Fibroblast of lung (primary cell): ENCODE measurements around the gene FER. TPM values are rescaled to one million over a fixed set of nuclear protein-coding genes. Genes with fewer than 3 reads are reported as not detected.
"Not testable (repeated sequence)": the region's sequence is repeated elsewhere in the genome, so short reads cannot be mapped to it uniquely, and the experiment has no call there.

Experiments used
- DNase-seq, 2 donors: peaks; one replicate each; pipeline versions ENCODE4 v3.0.0 to v3.0.0-alpha.2; 2010; ENCODE audit warnings: low read depth in 2 of 2
- H2AFZ ChIP-seq: 2 replicates; pipeline ENCODE4 v1.5.1; 2012; ENCODE audit warnings: low read length, control low read depth, inconsistent platforms
- H3K27ac ChIP-seq: 2 replicates; pipeline ENCODE4 v1.5.1; 2011; ENCODE audit warnings: low read length, control low read depth; ENCODE audit not compliant: insufficient read depth
- H3K27me3 ChIP-seq: 2 replicates; pipeline ENCODE4 v1.5.1; 2011; ENCODE audit warnings: mild to moderate bottlenecking, low read length; ENCODE audit not compliant: control insufficient read depth, insufficient read depth
- H3K36me3 ChIP-seq: 2 replicates; pipeline ENCODE4 v1.5.1; 2011; ENCODE audit warnings: low read length; ENCODE audit not compliant: control insufficient read depth, insufficient read depth
- H3K4me1 ChIP-seq: 2 replicates; pipeline ENCODE4 v1.5.1; 2011; ENCODE audit warnings: low read length; ENCODE audit not compliant: control insufficient read depth, insufficient read depth; ENCODE audit errors: extremely low read depth
- H3K4me2 ChIP-seq: 2 replicates; pipeline ENCODE4 v1.5.1; 2011; ENCODE audit warnings: low read length, control low read depth; ENCODE audit not compliant: insufficient read depth; ENCODE audit errors: extremely low read depth
- H3K4me3 ChIP-seq, 4 experiments: fragments of 200-600 bp in 1 of 4; sonication (generic) in 1 of 4; replicated peaks in 1 of 4; 2 replicates each; pipeline ENCODE4 v1.5.1; 2011 to 2016; ENCODE audit warnings: low read length in 4 of 4, low read depth in 3 of 4, mild to moderate bottlenecking in 3 of 4, control low read depth in 2 of 4, inconsistent platforms in 1 of 4, mixed read lengths in 1 of 4; ENCODE audit not compliant: insufficient read depth in 1 of 4; ENCODE audit errors: control extremely low read depth in 1 of 4
- H3K79me2 ChIP-seq: 2 replicates; pipeline ENCODE4 v1.5.1; 2012; ENCODE audit warnings: mild to moderate bottlenecking, low read length, inconsistent platforms; ENCODE audit not compliant: control insufficient read depth, insufficient read depth
- H3K9ac ChIP-seq: 2 replicates; pipeline ENCODE4 v1.5.1; 2011; ENCODE audit warnings: mild to moderate bottlenecking, low read length, control low read depth; ENCODE audit not compliant: insufficient read depth
- H3K9me3 ChIP-seq: 2 replicates; pipeline ENCODE4 v1.5.1; 2012; ENCODE audit warnings: low read depth, low read length; ENCODE audit not compliant: control insufficient read depth, insufficient read depth
- H4K20me1 ChIP-seq: 2 replicates; pipeline ENCODE4 v1.5.1; 2011; ENCODE audit warnings: low read length; ENCODE audit not compliant: control insufficient read depth, insufficient read depth; ENCODE audit errors: extremely low read depth
- EZH2 ChIP-seq: IDR thresholded peaks from 2 replicates; pipeline ENCODE4 v1.5.1; 2012; ENCODE audit warnings: low read length, control low read depth, mild to moderate bottlenecking; ENCODE audit errors: missing control alignments
- polyA minus RNA-seq: library from RNA; depleted of rRNA, polyadenylated mRNA; stranded (reverse); fragments of >200 nt; gene quantifications from 2 replicates; pipeline ENCODE4 v1.2.3, GENCODE V29; 2011; ENCODE audit warnings: low replicate concordance
- polyA plus RNA-seq, 2 donors: library from polyadenylated mRNA; depleted of rRNA in 1 of 2; stranded (reverse) in 1 of 2; unstranded in 1 of 2; fragments of >200 nt; gene quantifications; 2 replicates each; pipeline ENCODE4 v1.2.1, GENCODE V29; 2011 to 2012; ENCODE audit warnings: missing spikeins in 1 of 2
- total RNA-seq: library from RNA; depleted of rRNA; stranded (reverse); fragments of >200 nt; gene quantifications from 2 replicates; pipeline ENCODE4 v1.2.1, GENCODE V29; 2014
- TF ChIP-seq, protein P1 (sequence below), 2 donors: IDR thresholded peaks in 1 of 2; conservative IDR thresholded peaks in 1 of 2; 1 replicate in 1 of 2; 2 replicates in 1 of 2; pipeline ENCODE4 v1.5.1; 2011 to 2012; ENCODE audit warnings: low read length in 2 of 2, control low read depth in 1 of 2, inconsistent platforms in 1 of 2, low read depth in 1 of 2, mild to moderate bottlenecking in 1 of 2

Gene FER
- total RNA-seq (18.5 and 21.3 TPM in 2 replicates), polyA plus RNA-seq (9.6 and 12.2 TPM in 2 replicates), polyA minus RNA-seq (3.9 and 5.9 TPM in 2 replicates)
- 5.7 and 9.3 TPM in 2 replicates for polyA plus RNA-seq (2012)

GRCh38 chr5:108747774-108748400 lies at the start of gene FER:
Gene FER (plus strand): TSS chr5:108747897. CDS start chr5:108798183, 50,286 bp downstream.
- peak; percentile 74 to 95 for DNase-seq
- TF ChIP-seq EZH2 = no peak
- TF ChIP-seq, protein P1, sequence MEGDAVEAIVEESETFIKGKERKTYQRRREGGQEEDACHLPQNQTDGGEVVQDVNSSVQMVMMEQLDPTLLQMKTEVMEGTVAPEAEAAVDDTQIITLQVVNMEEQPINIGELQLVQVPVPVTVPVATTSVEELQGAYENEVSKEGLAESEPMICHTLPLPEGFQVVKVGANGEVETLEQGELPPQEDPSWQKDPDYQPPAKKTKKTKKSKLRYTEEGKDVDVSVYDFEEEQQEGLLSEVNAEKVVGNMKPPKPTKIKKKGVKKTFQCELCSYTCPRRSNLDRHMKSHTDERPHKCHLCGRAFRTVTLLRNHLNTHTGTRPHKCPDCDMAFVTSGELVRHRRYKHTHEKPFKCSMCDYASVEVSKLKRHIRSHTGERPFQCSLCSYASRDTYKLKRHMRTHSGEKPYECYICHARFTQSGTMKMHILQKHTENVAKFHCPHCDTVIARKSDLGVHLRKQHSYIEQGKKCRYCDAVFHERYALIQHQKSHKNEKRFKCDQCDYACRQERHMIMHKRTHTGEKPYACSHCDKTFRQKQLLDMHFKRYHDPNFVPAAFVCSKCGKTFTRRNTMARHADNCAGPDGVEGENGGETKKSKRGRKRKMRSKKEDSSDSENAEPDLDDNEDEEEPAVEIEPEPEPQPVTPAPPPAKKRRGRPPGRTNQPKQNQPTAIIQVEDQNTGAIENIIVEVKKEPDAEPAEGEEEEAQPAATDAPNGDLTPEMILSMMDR (conservative IDR thresholded peaks at IDR 0.05 in 1 of 2, IDR thresholded peaks at IDR 0.05 in 1 of 2; ENCODE audit: low read depth in 1 of 2, low read length in 2 of 2) = no peak

GRCh38 chr5:108700388-108700787 lies 47.3 kb upstream of the FER start:
- not testable (repeated sequence) for H4K20me1 ChIP-seq, H3K4me2 ChIP-seq, H3K4me3 ChIP-seq, H3K27me3 ChIP-seq, H3K4me1 ChIP-seq, H2AFZ ChIP-seq, DNase-seq, H3K27ac ChIP-seq, H3K9ac ChIP-seq, H3K79me2 ChIP-seq, H3K36me3 ChIP-seq, H3K9me3 ChIP-seq

More at GRCh38 chr5:108747774-108748400, at the start of gene FER:
- peaks cover 2% of the 10 kb centered on the region for H3K4me1 ChIP-seq
- no peaks in the 10 kb centered on the region for H4K20me1 ChIP-seq
- peaks cover 30% of the 10 kb centered on the region for H3K79me2 ChIP-seq
- H3K4me2 ChIP-seq = peak within 1 kb of the TSS; percentile 86
- peak within 1 kb of the TSS; percentile 90 for H3K9ac ChIP-seq
- H3K27me3 ChIP-seq = no peaks in the 10 kb centered on the region
- H3K36me3 ChIP-seq = no peaks in the 10 kb centered on the region
- peak within 1 kb of the TSS; percentile 96 for H3K27ac ChIP-seq
- peak within 1 kb of the TSS; percentile 64 to 80 (median 70) for H3K4me3 ChIP-seq
- H3K9me3 ChIP-seq = no peaks in the 10 kb centered on the region
- peak within 1 kb of the TSS; percentile 56 for H2AFZ ChIP-seq

DNA sequence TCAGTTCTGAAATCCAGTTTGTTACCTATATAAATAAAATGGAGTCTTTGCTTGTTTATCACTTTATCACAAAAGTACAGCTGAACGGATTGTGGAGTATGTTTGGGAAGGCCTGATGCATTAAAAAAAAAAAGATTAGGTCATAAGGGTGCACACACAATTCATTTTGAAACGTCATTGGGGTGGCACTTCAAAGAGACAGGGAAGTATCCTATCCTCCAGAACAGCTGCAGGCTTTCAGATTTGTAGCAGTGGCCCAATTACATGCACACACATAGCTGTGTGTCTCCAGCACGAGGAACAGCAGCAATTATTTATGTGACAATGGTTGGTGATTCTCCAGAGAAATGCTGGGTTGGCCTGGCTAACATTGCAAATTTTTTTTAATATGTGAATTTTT lies 46.8 kb upstream of the FER start:
- no peak for DNase-seq
- H3K36me3 ChIP-seq = no peaks in the 10 kb centered on the region
- peak overlapping the region; percentile 33 for H2AFZ ChIP-seq
- H3K4me3 ChIP-seq = no peak overlapping the region
- no peaks in the 10 kb centered on the region for H3K9me3 ChIP-seq
- H3K27ac ChIP-seq = no peak overlapping the region
- H3K4me2 ChIP-seq = no peak overlapping the region
- H3K4me1 ChIP-seq = no peaks in the 10 kb centered on the region
- H3K27me3 ChIP-seq = no peaks in the 10 kb centered on the region
- H4K20me1 ChIP-seq = no peaks in the 10 kb centered on the region
- H3K79me2 ChIP-seq = no peaks in the 10 kb centered on the region
- H3K9ac ChIP-seq = no peak overlapping the region
- TF ChIP-seq EZH2 = no peak
- TF ChIP-seq, protein P1 (conservative IDR thresholded peaks at IDR 0.05 in 1 of 2, IDR thresholded peaks at IDR 0.05 in 1 of 2; ENCODE audit: low read depth in 1 of 2, low read length in 2 of 2) = no peak
